Neural progenitor cell (in vitro differentiated cells): ENCODE measurements around the gene GAB4. TPM values are rescaled to one million over a fixed set of nuclear protein-coding genes. Genes with fewer than 3 reads are reported as not detected.
"Not testable (repeated sequence)": the region's sequence is repeated elsewhere in the genome, so short reads cannot be mapped to it uniquely, and the experiment has no call there.

ENCODE experiments used
- DNase-seq: peaks from one replicate; pipeline ENCODE4 v3.0.0-alpha.2; 2016; ENCODE audit warnings: low spot score
- H2AFZ ChIP-seq: fragments of 200-600 bp; sonication (generic); replicated peaks from 2 replicates; pipeline ENCODE4 v1.6.1; 2016; ENCODE audit warnings: antibody characterized with exemption
- H3F3A ChIP-seq: fragments of 200-600 bp; sonication (generic); 2 replicates; pipeline ENCODE4 v1.6.1; 2016; ENCODE audit warnings: antibody characterized with exemption, low read depth
- H3K27ac ChIP-seq: fragments of 200-600 bp; sonication (generic); 2 replicates; pipeline ENCODE4 v1.5.1; 2016; ENCODE audit warnings: mild to moderate bottlenecking
- H3K27me3 ChIP-seq: fragments of 200-600 bp; sonication (generic); 2 replicates; pipeline ENCODE4 v1.6.1; 2016; ENCODE audit warnings: mild to moderate bottlenecking, moderate library complexity
- H3K36me3 ChIP-seq: fragments of 200-600 bp; sonication (generic); 2 replicates; pipeline ENCODE4 v1.5.1; 2016
- H3K4me1 ChIP-seq: fragments of 200-600 bp; sonication (generic); 2 replicates; pipeline ENCODE4 v1.6.1; 2016; ENCODE audit warnings: mixed run types
- H3K4me2 ChIP-seq: fragments of 200-600 bp; sonication (generic); 2 replicates; pipeline ENCODE4 v1.6.1; 2016
- H3K4me3 ChIP-seq: fragments of 200-600 bp; sonication (generic); 2 replicates; pipeline ENCODE4 v1.5.1; 2016
- H3K79me2 ChIP-seq: fragments of 200-600 bp; sonication (generic); 2 replicates; pipeline ENCODE4 v1.6.1; 2016; ENCODE audit warnings: low read depth
- H3K9ac ChIP-seq: fragments of 200-600 bp; sonication (generic); 2 replicates; pipeline ENCODE4 v1.6.1; 2016
- H3K9me3 ChIP-seq: fragments of 200-600 bp; sonication (generic); 2 replicates; pipeline ENCODE4 v1.5.1; 2016; ENCODE audit warnings: low read depth
- H4K20me1 ChIP-seq: fragments of 200-600 bp; sonication (generic); 2 replicates; pipeline ENCODE4 v1.6.1; 2016; ENCODE audit warnings: low read depth
- H3K27ac Mint-ChIP-seq: 3 replicates; pipeline ENCODE4 v1.8.0; 2021; ENCODE audit warnings: mixed read lengths
- H3K27me3 Mint-ChIP-seq: 2 replicates; pipeline ENCODE4 v1.8.0; 2022; ENCODE audit warnings: low read depth, mild to moderate bottlenecking, inconsistent platforms, moderate library complexity, mixed read lengths; ENCODE audit not compliant: insufficient read depth
- H3K36me3 Mint-ChIP-seq: 3 replicates; pipeline ENCODE4 v1.8.0; 2021; ENCODE audit warnings: mixed read lengths
- H3K4me1 Mint-ChIP-seq: 3 replicates; pipeline ENCODE4 v1.8.0; 2021; ENCODE audit warnings: mixed read lengths
- H3K4me3 Mint-ChIP-seq: 3 replicates; pipeline ENCODE4 v1.8.0; 2021; ENCODE audit warnings: mild to moderate bottlenecking, moderate library complexity, mixed read lengths
- H3K9me3 Mint-ChIP-seq: 3 replicates; pipeline ENCODE4 v1.8.0; 2020; ENCODE audit warnings: mixed read lengths
- EZH2 ChIP-seq: fragments of 200-600 bp; sonication (generic); IDR thresholded peaks from 2 replicates; pipeline ENCODE4 v1.6.1; 2017; ENCODE audit warnings: antibody characterized with exemption, mild to moderate bottlenecking, moderate library complexity
- EZH2phosphoT487 ChIP-seq: fragments of 200-600 bp; sonication (generic); IDR thresholded peaks from 2 replicates; pipeline ENCODE4 v1.6.1; 2017; ENCODE audit warnings: antibody characterized with exemption
- total RNA-seq: library from RNA; depleted of rRNA; stranded (reverse); fragments of >200 nt; gene quantifications from 2 replicates; pipeline ENCODE4 v1.2.3, GENCODE V29; 2015; ENCODE audit warnings: low replicate concordance
- TF ChIP-seq, protein P1 (sequence below): fragments of 200-600 bp; sonication (generic); IDR thresholded peaks from 2 replicates; pipeline ENCODE4 v1.5.1; 2017; ENCODE audit warnings: antibody characterized with exemption, mild to moderate bottlenecking

Gene GAB4
- total RNA-seq, 1 donor from 2014 or later = 0.07 TPM

DNA sequence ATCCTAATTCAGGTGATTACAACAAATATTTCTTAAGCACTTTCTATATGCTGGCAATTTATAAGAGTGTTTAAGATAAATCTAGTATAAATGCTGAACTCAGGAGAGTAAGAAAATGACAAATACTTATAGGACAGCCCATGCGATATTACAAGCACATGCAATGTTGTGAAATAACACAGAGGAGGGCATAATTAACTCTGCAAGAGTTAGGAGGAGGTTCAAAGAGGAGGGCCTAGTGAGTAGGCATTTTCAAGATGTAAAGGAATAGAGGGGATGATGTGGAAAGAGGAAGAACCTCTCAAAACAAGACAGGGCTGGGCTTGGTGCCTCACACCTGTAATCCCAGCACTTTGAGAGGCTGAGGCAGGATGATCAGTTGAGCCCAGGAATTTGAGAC is 39.6 kb upstream of the GAB4 start:
- Histone ChIP-seq H3K4me1 (no peaks in the 10 kb centered on the region), H3K79me2 (no peaks in the 10 kb centered on the region), H3K4me3 (no peak overlapping the region), H3K9ac (no peak overlapping the region), H3K9me3 (no peaks in the 10 kb centered on the region), H4K20me1 (no peaks in the 10 kb centered on the region), H3K27ac (no peak overlapping the region), H3F3A (no peaks in the 10 kb centered on the region), H3K4me2 (no peak overlapping the region), H3K36me3 (no peaks in the 10 kb centered on the region), H2AFZ (no peak overlapping the region), H3K27me3 (no peaks in the 10 kb centered on the region)
- DNase-seq = no peak
- H3K36me3 Mint-ChIP-seq = no peaks in the 10 kb centered on the region
- no peaks in the 10 kb centered on the region for H3K4me1 Mint-ChIP-seq
- TF ChIP-seq, protein P1, sequence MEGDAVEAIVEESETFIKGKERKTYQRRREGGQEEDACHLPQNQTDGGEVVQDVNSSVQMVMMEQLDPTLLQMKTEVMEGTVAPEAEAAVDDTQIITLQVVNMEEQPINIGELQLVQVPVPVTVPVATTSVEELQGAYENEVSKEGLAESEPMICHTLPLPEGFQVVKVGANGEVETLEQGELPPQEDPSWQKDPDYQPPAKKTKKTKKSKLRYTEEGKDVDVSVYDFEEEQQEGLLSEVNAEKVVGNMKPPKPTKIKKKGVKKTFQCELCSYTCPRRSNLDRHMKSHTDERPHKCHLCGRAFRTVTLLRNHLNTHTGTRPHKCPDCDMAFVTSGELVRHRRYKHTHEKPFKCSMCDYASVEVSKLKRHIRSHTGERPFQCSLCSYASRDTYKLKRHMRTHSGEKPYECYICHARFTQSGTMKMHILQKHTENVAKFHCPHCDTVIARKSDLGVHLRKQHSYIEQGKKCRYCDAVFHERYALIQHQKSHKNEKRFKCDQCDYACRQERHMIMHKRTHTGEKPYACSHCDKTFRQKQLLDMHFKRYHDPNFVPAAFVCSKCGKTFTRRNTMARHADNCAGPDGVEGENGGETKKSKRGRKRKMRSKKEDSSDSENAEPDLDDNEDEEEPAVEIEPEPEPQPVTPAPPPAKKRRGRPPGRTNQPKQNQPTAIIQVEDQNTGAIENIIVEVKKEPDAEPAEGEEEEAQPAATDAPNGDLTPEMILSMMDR = no peak
- no peak for TF ChIP-seq EZH2phosphoT487
- H3K27ac Mint-ChIP-seq = no peak overlapping the region
- H3K27me3 Mint-ChIP-seq = no peaks in the 10 kb centered on the region
- H3K4me3 Mint-ChIP-seq = no peak overlapping the region
- H3K9me3 Mint-ChIP-seq = no peaks in the 10 kb centered on the region

DNA sequence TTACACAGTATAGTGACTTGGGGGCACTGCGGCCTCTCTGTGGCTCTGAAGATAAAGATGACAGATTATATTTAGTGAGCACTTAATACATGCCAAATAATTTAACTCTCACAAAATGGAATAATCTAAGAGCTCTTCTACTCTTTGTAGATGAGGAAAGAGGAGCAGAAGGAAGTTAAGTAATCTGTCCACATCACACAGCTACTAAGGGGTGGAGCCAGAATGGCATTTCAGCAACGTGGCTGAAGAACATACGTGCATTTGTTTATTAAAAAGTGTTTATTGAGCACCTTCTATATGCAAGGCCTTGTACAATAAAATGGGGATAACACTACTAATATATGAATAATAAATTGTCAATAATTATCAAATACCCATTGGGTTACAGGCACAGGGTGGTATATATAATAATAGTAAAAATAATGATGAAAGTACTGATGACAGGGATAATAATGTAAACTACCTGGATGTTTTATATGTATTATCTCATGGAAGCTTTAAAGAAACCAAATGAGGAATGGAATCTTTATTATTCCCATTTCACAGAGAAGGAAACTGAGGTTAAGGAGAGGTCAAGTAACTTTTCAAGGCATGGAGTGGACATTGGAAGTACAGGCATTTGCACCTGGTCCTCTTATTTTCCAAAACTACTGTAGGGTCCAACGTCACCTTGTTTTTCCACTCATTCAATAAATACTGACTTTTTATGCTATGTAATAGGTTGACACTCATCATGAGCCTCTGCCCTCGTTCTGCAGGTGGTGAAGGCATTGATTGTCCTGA is 38.7 kb upstream of the GAB4 start:
- H3K9ac ChIP-seq = no peak overlapping the region
- H3K27me3 ChIP-seq = no peaks in the 10 kb centered on the region

DNA sequence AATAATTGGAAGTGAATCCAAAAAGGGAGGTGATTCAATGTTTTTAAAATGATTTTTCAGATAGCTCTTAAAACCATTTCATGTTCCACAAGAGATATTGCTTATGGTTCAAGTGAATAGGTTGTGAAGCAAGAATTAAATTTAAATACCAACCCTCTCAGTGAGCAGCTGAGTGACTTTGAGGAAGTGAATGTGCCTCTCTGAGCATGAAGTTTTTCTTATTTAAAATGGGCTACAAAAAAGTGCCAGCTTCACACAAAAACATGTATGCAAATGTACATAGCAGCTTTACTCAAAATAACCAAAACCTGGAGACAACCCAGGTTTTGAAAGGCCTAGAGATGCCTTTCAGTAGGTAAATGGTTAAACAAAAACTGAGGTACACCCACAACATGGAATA is 35.5 kb upstream of the GAB4 start:
- Histone ChIP-seq H3K4me1 (no peaks in the 10 kb centered on the region), H3K9me3 (no peaks in the 10 kb centered on the region), H3K9ac (no peak overlapping the region), H3K4me2 (no peak overlapping the region), H3K36me3 (no peaks in the 10 kb centered on the region), H4K20me1 (no peaks in the 10 kb centered on the region), H2AFZ (no peak overlapping the region), H3K79me2 (no peaks in the 10 kb centered on the region), H3K27ac (no peak overlapping the region), H3F3A (no peaks in the 10 kb centered on the region), H3K4me3 (no peak overlapping the region), H3K27me3 (no peaks in the 10 kb centered on the region)
- no peaks in the 10 kb centered on the region for H3K4me1 Mint-ChIP-seq
- H3K36me3 Mint-ChIP-seq = no peaks in the 10 kb centered on the region
- H3K4me3 Mint-ChIP-seq = no peak overlapping the region
- no peaks in the 10 kb centered on the region for H3K9me3 Mint-ChIP-seq
- no peak for DNase-seq
- no peak for TF ChIP-seq EZH2phosphoT487
- TF ChIP-seq, protein P1 = no peak
- no peak for TF ChIP-seq EZH2
- H3K27ac Mint-ChIP-seq = no peak overlapping the region
- H3K27me3 Mint-ChIP-seq = no peaks in the 10 kb centered on the region

More for the DNA sequence above, 38.7 kb upstream of the GAB4 start:
- H3K79me2 ChIP-seq = no peaks in the 10 kb centered on the region
- Mint-ChIP-seq H3K9me3 (no peaks in the 10 kb centered on the region), H3K4me1 (no peaks in the 10 kb centered on the region), H3K27ac (no peak overlapping the region), H3K27me3 (no peaks in the 10 kb centered on the region), H3K4me3 (no peak overlapping the region), H3K36me3 (no peaks in the 10 kb centered on the region)
- no peak overlapping the region for H3K4me3 ChIP-seq
- no peak overlapping the region for H3K27ac ChIP-seq
- TF ChIP-seq, protein P1 = no peak
- TF ChIP-seq EZH2phosphoT487 = no peak
- no peak for TF ChIP-seq EZH2
- H3K36me3 ChIP-seq = no peaks in the 10 kb centered on the region
- no peak for DNase-seq
- H2AFZ ChIP-seq = no peak overlapping the region
- no peaks in the 10 kb centered on the region for H4K20me1 ChIP-seq
- H3K4me2 ChIP-seq = no peak overlapping the region
- H3F3A ChIP-seq = no peaks in the 10 kb centered on the region
- no peaks in the 10 kb centered on the region for H3K9me3 ChIP-seq
- no peaks in the 10 kb centered on the region for H3K4me1 ChIP-seq

DNA sequence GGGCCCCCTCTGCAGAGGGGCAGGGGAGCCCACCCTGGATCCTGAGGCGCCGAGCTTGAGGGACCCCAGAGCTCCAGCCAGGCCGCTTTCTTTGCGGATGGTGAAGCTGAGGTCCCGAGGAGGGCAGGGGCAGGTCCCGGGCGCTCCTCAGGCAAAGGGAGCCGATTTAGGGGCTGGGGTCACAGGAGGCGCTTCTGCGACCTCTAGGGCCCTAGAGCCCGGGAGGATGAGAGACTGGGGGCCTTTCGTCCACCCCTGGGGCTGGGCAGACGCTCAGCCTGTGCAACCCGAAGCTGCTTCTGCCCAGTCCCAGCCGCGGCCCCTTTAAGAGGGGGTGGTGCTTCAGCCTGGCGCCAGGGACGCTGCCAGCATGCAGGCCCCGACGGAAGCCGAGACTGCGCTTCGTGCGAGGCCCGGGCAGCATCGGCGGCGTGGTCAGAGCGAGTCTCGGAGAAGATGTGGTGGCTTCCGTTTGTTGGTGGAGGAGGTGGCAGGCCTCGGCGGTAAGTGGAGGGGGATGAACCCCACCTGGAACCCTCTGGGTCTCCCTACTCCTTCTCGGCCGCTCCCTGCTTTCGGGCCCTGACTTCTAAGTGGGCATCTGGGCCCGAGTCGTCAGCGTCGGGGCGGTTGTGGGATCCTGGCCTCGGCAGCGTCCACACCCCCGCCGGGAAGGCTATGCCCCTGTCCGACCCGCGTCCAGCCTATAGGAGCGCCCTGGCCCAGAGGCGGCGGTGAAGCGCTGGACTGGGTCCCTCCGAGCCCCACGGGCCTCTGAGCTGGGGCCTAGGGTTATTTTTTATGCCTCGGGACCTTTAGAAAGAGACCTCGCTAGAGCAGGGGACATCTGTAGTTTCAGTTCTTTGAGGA is 29.1 kb upstream of the GAB4 start:
- not testable (repeated sequence) for H3K9ac ChIP-seq, H3K27ac ChIP-seq, H3K36me3 ChIP-seq, H3K9me3 Mint-ChIP-seq, H3F3A ChIP-seq, H3K9me3 ChIP-seq, H3K27me3 Mint-ChIP-seq, H2AFZ ChIP-seq, H4K20me1 ChIP-seq, H3K79me2 ChIP-seq, H3K4me1 ChIP-seq, H3K4me2 ChIP-seq, H3K36me3 Mint-ChIP-seq, DNase-seq, H3K27me3 ChIP-seq, H3K4me3 ChIP-seq, H3K27ac Mint-ChIP-seq, H3K4me1 Mint-ChIP-seq
- peak overlapping the region; percentile 62 for H3K4me3 Mint-ChIP-seq

DNA sequence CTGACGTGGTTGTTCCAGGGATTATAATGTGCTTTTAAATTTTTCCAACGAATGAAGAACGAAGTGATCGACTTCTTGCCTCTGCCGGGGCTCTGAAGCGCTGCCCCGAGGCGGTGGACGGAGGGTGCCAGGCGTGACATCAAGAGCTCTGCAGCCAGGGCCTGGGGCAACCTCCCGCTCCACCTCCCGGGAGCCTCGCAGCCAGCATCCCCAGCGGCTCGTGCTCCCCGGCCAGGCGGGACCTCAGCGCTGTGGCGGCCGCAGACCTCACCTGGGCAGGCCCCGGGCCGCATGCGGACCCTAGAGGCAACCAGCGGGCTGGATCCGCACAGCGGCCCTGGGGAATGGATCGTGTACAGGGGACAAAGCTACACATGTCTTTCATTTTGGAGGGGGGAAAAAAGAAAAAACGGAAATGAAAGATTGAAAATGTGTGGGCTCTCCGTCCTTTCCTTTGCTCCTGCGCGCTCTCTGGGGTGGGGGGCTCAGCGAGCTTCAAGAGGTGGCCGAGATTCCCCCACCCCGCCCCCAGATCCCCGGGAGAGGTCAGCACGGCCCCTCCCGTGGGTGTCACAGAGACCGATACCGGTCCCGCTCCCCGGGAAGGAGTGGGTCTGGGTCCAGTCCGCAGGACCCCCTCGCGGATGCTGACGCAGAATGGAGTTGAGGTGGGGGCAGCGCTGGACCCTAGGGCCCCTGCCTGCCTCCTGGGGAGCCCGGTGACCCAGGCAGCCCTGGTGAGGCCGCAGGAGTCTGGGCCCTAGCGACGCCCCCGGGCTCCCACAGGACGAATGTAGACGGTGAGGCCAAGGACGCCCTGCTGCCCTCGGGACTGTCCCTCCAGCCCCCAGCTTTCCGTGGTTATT is 28.2 kb upstream of the GAB4 start:
- H4K20me1 ChIP-seq, DNase-seq, H3K4me2 ChIP-seq, H3K4me1 Mint-ChIP-seq, H3K4me3 Mint-ChIP-seq, H2AFZ ChIP-seq, H3K27me3 Mint-ChIP-seq, H3K9ac ChIP-seq, H3K4me1 ChIP-seq, H3K9me3 ChIP-seq, H3K36me3 ChIP-seq, H3K27ac ChIP-seq, H3K79me2 ChIP-seq, H3F3A ChIP-seq, H3K36me3 Mint-ChIP-seq, H3K27ac Mint-ChIP-seq, H3K9me3 Mint-ChIP-seq, H3K27me3 ChIP-seq, H3K4me3 ChIP-seq: not testable (repeated sequence)
